GM21515 (cell line): ENCODE data around the gene ROR1.

ENCODE experiments used
- ATAC-seq: cut with Tn5 transposase; IDR thresholded peaks from one replicate; pipeline ENCODE4 v1.9.1; 2021; ENCODE audit not compliant: unreplicated experiment

Gene ROR1

GRCh38 chr1:63928186-63929105 is 154.6 kb downstream of the ROR1 start:
- ATAC-seq: no peak

- no peak for ATAC-seq
Measured at GRCh38 chr1:63929106-63929478, 155.3 kb downstream of the ROR1 start.

- no peak for ATAC-seq
Measured at GRCh38 chr1:63931468-63931867, 157.7 kb downstream of the ROR1 start.

GRCh38 chr1:63934697-63935096 is 160.9 kb downstream of the ROR1 start:
- no peak for ATAC-seq

- no peak for ATAC-seq
Measured at GRCh38 chr1:63935143-63935542, 161.3 kb downstream of the ROR1 start.

- peak; percentile 53 for ATAC-seq
Measured at GRCh38 chr1:63935553-63935952, 161.7 kb downstream of the ROR1 start.

- ATAC-seq: no peak
Measured at GRCh38 chr1:63936276-63936675, 162.5 kb downstream of the ROR1 start.

- ATAC-seq: no peak
Measured at GRCh38 chr1:63936801-63937200, 163.0 kb downstream of the ROR1 start.

- no peak for ATAC-seq
Measured at GRCh38 chr1:63937461-63938022, 163.7 kb downstream of the ROR1 start.

GRCh38 chr1:63940440-63940839 is 166.6 kb downstream of the ROR1 start:
- ATAC-seq: no peak

- no peak for ATAC-seq
Measured at GRCh38 chr1:63943393-63943792, 169.6 kb downstream of the ROR1 start.

GRCh38 chr1:63945943-63946342 is 172.1 kb downstream of the ROR1 start:
- ATAC-seq: no peak

GRCh38 chr1:63946866-63947491 is 173.2 kb downstream of the ROR1 start:
- no peak for ATAC-seq

- ATAC-seq: no peak
Measured at GRCh38 chr1:63947904-63948303, 174.1 kb downstream of the ROR1 start.

- no peak for ATAC-seq
Measured at GRCh38 chr1:63950023-63950422, 176.2 kb downstream of the ROR1 start.

- no peak for ATAC-seq
Measured at GRCh38 chr1:63951059-63951946, 177.5 kb downstream of the ROR1 start.

- no peak for ATAC-seq
Measured at GRCh38 chr1:63954187-63954586, 180.4 kb downstream of the ROR1 start.

- ATAC-seq: no peak
Measured at GRCh38 chr1:63955370-63956145, 181.7 kb downstream of the ROR1 start.

GRCh38 chr1:63958556-63958955 is 184.7 kb downstream of the ROR1 start:
- no peak for ATAC-seq

- ATAC-seq: no peak
Measured at GRCh38 chr1:63960326-63960725, 186.5 kb downstream of the ROR1 start.
